Measurements from ENCODE around the gene GNPDA1.

Gene GNPDA1

DNA sequence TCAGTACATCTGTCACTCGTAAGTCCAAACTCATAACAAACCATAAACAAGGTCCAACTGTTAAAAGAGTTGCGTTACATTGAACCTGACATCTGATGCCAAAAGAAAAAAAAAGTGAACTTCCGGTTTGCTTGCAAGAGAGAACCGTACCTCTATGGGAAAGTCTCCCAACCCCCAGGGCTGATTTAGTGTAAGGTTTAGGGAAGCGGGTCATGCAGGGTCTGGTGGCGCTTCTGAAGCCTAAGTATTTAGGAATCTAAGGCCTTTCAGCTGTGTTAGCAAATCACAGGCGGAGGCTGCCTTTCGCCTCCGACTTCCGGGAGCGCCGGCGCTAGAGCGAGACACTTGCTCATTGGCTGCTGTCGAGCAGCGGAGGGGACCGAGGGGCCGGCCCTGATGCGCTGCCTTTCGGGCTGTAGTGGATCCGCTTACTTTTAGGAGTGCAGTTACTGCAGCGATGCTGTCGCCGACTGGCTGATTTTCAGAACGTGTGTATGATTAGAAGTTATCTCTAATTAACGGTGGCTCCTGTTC is 12.0 kb upstream of the GNPDA1 start:
- H3K4me3 ChIP-seq (ENCODE audit: low read depth, low read length), result peak overlapping the region; percentile 49

DNA sequence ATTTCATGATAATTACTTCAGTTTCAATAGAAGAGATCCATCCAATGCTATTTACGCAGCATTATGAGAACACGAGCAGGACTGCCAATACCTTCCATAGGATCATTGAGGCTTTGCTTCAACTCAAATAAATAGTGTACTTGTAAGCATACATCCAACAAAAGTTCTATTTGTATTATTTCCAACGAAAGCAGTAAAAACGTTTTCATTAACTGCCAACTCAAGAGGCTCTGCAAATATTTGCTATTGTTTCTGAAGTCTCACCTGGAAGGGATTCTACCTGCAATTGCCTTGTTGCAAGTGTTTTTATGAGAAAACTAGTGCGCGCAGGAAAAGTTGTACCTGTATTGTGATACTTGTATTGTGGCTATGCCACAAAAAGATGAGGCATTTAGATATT is 11.0 kb upstream of the GNPDA1 start:
- H3K4me3 ChIP-seq (ENCODE audit: low read depth, low read length), result no peak overlapping the region

GRCh38 chr5:142020122-142020659 is 7.4 kb upstream of the GNPDA1 start:
- no peak overlapping the region for H3K4me3 ChIP-seq (ENCODE audit: low read depth, low read length)

DNA sequence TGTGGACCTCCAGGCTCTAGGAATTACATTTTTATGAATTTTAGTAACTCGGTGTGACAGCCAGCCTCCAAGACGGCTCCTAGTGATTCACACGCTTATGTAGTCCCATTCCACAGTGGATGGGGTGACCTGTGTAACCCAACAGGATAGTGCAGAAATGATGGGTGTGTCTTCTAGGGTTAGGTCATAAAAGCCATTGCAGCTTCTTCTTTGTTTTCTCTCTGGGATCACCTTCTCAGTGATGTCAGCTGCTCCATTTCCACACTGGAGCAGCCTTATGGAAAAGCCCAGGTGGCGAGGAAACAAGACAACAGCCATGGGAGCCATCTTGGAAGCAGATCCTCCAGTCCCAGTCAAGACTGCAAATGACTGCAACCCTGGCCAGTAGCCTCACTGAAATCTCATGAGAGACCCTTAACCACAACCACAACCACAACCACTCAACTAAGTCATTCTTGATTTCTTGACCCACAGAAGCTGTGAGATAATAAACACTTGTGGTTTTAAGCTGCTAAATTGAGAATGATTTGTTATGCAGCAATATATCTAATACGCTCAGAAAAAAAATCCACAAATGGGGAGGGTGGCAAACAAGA is 5.1 kb upstream of the GNPDA1 start:
- no peak overlapping the region for H3K4me3 ChIP-seq (ENCODE audit: low read depth, low read length)

DNA sequence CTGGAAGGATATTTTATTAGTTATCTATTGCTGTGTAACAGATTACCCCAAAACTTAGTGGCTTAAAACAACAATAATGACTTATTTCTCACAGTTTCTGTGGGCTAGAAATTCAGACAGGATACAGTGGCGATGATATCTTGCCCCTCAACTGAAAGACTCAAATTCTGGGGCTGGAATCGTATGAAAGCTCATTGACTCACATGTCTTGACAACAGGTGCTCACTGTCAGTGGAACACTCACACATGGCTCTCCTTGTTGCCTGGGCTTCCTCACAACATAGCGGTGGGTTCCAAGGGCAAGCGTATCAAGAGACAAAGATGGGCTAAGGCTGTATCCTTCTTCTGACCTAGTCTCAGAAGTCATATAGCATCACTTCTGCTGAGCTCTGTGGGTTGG is 3.7 kb upstream of the GNPDA1 start:
- H3K4me3 ChIP-seq (ENCODE audit: low read depth, low read length), result no peak overlapping the region

DNA sequence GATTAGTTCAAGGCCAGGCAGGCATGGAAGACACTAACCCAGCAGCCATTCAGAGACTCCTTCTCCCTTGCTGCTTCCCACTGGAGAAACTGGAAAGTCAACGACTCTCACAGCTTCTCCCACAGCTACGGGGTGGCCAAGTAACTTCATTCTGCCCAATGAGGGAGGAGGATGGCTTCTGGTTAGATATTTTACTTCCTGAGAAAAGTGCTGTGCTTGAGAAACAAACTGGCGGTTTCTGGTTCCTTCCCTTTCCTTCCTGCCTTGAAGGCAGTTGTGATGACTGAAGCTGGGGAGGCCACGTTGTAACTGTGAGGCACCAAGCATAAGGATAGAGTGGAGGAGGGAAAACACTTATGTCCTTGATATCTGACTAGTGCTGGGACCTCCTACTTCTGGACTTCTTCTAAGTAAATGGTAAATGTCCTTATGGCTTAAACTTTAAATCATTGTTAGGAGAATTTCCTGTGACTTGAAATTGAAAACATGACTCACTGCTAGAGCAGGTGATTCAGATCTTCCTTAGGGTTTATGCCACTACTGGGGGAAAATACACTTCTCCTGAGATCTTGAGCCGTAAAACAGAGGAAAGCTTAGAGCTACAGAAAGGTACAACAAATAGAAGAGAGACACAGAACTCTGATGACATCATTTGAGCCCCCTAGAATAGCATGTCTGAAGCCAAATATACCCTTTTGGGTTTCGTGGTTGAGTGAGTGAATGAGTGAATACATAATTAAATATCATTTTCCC is 3.1 kb upstream of the GNPDA1 start:
- H3K4me3 ChIP-seq (ENCODE audit: low read depth, low read length), result no peak overlapping the region

- H3K4me3 ChIP-seq (ENCODE audit: low read depth, low read length), result no peak overlapping the region
Measured at GRCh38 chr5:142014911-142015584, 2.2 kb upstream of the GNPDA1 start.

GRCh38 chr5:142013734-142014521 is 1.1 kb upstream of the GNPDA1 start:
- H3K4me3 ChIP-seq (ENCODE audit: low read depth, low read length), result no peak overlapping the region

- H3K4me3 ChIP-seq (ENCODE audit: low read depth, low read length), result peak overlapping the region; percentile 68
Measured at GRCh38 chr5:142012186-142012785, 541 bp downstream of the GNPDA1 start.

GRCh38 chr5:142011572-142012185 is 1.1 kb downstream of the GNPDA1 start:
- H3K4me3 ChIP-seq (ENCODE audit: low read depth, low read length), result no peak overlapping the region

- H3K4me3 ChIP-seq (ENCODE audit: low read depth, low read length), result no peak overlapping the region
Measured at GRCh38 chr5:142009886-142010285, 2.9 kb downstream of the GNPDA1 start.

- no peak overlapping the region for H3K4me3 ChIP-seq (ENCODE audit: low read depth, low read length)
Measured at GRCh38 chr5:142008813-142009212, 4.0 kb downstream of the GNPDA1 start.

DNA sequence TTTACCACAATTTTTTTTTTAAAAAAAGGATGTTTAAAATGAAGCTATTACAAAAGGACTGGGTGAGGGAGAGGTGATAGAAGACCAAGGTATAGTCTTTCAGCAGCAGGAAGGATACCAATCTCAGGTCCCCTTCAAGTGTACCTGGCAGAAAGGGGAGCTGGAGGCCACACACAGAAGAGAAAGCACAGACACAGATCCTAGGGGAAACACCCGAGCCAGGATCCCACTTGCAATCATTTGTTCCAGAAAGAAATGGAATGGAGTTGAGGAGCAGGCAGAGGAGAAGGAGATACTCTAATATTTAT is 5.6 kb downstream of the GNPDA1 start:
- no peak overlapping the region for H3K4me3 ChIP-seq (ENCODE audit: low read depth, low read length)

- no peak overlapping the region for H3K4me3 ChIP-seq (ENCODE audit: low read depth, low read length)
Measured at GRCh38 chr5:142006363-142007236, 6.2 kb downstream of the GNPDA1 start.

DNA sequence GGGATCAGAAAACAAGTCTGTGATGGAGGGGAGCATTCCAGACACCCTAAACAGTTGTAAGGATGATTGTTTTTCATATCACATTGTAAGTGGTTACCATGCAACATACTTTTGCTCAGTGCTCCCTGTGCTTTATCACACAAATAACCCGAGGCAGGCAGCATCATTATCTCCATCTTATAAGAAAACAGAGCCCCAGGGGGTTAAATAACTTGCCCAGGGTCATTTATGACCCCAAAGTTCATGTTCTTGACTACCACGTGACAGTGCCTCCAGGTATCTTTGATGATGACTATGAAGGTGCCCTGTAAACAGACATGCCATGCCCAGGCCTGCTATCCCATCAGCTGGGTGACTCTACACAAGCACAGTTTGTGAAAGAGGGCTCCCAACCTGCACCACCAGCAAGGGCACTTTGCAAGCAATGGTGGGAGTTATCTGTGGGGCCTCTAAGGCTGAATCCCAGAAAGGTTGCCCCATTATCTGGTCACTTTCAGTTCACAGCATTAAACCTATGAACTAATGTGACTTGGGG is 9.5 kb downstream of the GNPDA1 start:
- no peak overlapping the region for H3K4me3 ChIP-seq (ENCODE audit: low read depth, low read length)

GRCh38 chr5:142000704-142001484 is 11.9 kb downstream of the GNPDA1 start:
- no peak overlapping the region for H3K4me3 ChIP-seq (ENCODE audit: low read depth, low read length)

DNA sequence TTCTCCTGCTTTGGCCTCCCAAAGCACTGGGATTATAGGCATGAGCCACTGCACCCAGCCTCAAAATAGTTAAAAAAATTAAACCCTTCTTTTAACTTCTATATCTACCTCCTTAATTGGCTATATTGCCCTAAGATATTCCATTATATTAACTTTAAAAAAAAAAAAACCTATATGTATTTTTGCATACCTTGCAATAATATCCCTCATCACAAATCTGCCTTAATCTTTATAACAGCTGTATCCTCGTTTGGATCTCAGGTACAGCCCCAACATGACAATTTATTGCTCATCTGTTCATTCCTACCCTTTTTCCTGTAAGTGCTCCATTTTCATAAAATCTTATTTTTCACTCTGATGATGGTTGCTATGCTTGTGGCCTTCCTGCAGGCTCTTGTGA is 12.7 kb downstream of the GNPDA1 start:
- H3K4me3 ChIP-seq (ENCODE audit: low read depth, low read length), result no peak overlapping the region

DNA sequence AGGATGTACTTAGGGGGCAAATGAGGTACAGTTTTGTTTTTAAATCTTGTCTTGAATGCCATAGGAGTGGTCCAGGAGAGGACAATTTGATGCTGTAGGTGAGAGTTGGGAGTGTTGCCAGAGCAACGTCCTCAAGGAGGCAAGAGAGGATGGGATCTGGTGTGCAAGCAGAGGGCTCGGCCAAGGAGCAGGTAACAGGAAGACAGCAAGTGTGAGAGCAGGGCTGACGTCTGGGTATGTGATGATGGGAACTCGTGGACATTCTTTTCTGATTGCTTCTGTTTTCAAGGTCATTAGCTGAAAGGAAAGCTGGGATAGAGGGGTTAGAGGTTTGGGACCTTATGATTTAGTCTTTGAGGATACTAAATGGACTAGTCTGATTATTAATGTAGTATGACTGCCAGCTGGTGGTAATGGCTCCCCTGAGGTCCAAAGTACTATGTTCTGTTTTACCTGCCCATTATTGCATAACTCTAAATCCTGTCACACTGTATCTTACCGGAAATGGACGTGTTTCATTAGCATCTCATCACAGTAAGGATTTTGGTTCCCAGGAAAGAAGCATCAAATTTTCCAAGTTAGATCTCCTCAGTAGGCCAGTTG is 15.4 kb downstream of the GNPDA1 start:
- H3K4me3 ChIP-seq (ENCODE audit: low read depth, low read length), result no peak overlapping the region

All from iPS-11a (cell line).